Duodenal mucosa (tissue), 2 donors: ENCODE results near the gene CDX2.
"Not testable (repeated sequence)": the region's sequence is repeated elsewhere in the genome, so short reads cannot be mapped to it uniquely, and the experiment has no call there.

Experiments used
- H3K27ac ChIP-seq: one replicate; pipeline ENCODE4 v1.7.0; 2013; ENCODE audit warnings: low read depth, low read length
- H3K27me3 ChIP-seq, 2 donors: one replicate each; pipeline ENCODE4 v1.7.0; 2013; ENCODE audit warnings: low read length in 2 of 2, control low read depth in 1 of 2; ENCODE audit not compliant: insufficient read depth in 2 of 2, control insufficient read depth in 1 of 2
- H3K36me3 ChIP-seq, 2 donors: one replicate each; pipeline ENCODE4 v1.7.0; 2013; ENCODE audit warnings: low read length in 2 of 2, control low read depth in 1 of 2; ENCODE audit not compliant: insufficient read depth in 2 of 2, control insufficient read depth in 1 of 2
- H3K4me1 ChIP-seq, 2 donors: one replicate each; pipeline ENCODE4 v1.7.0; 2013; ENCODE audit warnings: low read length in 2 of 2, control low read depth in 1 of 2; ENCODE audit not compliant: insufficient read depth in 2 of 2, control insufficient read depth in 1 of 2
- H3K4me3 ChIP-seq, 2 donors: one replicate each; pipeline ENCODE4 v1.7.0; 2013; ENCODE audit warnings: low read length in 2 of 2, low read depth in 1 of 2
- H3K9ac ChIP-seq, 2 donors: one replicate each; pipeline ENCODE4 v1.7.0; 2013; ENCODE audit warnings: low read length in 2 of 2, low read depth in 1 of 2
- H3K9me3 ChIP-seq, 2 donors: one replicate each; pipeline ENCODE4 v1.7.0; 2013; ENCODE audit warnings: low read length in 2 of 2, control low read depth in 1 of 2; ENCODE audit not compliant: control insufficient read depth in 1 of 2

Gene CDX2

DNA sequence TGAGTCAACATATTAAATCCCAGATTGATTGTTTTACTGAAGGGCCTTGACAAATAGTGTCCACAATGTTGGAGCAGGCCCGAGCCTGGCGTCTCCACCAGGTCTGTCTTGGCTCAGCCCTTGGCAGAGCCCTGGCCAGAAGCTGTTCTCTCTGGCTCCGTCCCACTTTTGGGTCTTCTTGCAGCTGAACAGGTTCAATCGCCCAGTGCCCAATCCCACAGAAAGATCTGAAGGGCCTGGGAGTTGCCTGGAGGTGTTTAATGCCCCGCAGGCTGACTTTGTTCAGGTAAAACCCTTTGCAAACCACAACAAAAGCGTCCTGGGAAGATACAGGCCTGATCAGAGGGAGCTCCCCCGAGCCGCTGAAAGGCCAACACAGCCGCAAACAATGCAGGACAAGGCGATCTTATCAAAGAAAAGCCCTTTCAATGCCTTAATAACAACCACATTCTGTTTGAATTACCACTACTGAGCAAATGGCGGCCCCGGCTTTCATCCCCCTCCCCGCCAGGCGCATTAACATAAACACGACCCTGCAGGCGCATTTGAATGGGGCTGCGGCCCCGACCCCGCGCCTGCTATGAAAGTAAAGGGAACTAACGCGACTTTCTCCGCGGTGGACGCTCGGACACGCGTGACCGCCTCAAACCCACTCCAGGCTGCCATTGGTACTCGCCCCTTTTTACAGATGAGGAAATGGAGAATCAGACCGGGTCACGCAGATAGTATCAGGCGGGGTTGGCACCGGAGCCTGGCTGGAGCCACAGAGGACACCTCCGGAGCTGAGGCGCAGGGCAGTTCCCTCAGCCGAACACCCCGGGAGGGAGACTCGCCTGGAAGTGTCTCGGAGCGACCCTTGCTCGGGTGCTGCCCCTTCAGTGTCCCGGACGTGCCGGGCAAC is 3.1 kb downstream of the CDX2 start:
- Histone ChIP-seq H3K9ac (peak overlapping the region; percentile 99), H3K9me3 (no peaks in the 10 kb centered on the region), H3K36me3 (peaks cover 0 to 5% of the 10 kb centered on the region in 2 donors), H3K4me3 (peak overlapping the region; percentile 88 to 91), H3K27ac (peak overlapping the region; percentile 96), H3K27me3 (peaks cover 16 to 42% of the 10 kb centered on the region in 2 donors), H3K4me1 (peaks cover 25 to 32% of the 10 kb centered on the region in 2 donors)

DNA sequence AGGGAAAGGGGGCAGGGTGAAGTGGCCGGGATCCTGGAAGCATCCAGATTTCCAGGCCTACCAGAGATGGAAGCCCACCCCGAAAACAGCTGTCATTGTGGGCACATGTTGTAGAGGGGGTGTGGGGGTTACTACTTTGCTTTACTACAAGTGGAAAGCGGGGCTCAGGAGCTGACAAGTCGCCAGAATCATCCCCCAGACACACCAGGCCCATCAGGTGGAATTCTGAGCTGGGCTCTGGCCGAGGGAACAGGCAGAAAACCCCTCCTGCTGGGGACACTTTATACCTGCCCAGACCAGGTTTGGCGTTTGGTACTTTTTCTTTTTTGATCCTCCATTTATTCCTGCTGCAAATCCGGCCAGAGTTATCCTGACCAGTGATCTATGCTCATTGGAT is 3.8 kb downstream of the CDX2 start:
- peak overlapping the region; percentile 99 for H3K9ac ChIP-seq
- H3K4me1 ChIP-seq: peaks cover 25 to 27% of the 10 kb centered on the region in 2 donors
- H3K36me3 ChIP-seq: peaks cover 0 to 5% of the 10 kb centered on the region in 2 donors
- H3K27ac ChIP-seq: peak overlapping the region; percentile 96
- no peaks in the 10 kb centered on the region for H3K9me3 ChIP-seq
- H3K27me3 ChIP-seq: peaks cover 16 to 44% of the 10 kb centered on the region in 2 donors
- H3K4me3 ChIP-seq: peak overlapping the region; percentile 88 to 91

DNA sequence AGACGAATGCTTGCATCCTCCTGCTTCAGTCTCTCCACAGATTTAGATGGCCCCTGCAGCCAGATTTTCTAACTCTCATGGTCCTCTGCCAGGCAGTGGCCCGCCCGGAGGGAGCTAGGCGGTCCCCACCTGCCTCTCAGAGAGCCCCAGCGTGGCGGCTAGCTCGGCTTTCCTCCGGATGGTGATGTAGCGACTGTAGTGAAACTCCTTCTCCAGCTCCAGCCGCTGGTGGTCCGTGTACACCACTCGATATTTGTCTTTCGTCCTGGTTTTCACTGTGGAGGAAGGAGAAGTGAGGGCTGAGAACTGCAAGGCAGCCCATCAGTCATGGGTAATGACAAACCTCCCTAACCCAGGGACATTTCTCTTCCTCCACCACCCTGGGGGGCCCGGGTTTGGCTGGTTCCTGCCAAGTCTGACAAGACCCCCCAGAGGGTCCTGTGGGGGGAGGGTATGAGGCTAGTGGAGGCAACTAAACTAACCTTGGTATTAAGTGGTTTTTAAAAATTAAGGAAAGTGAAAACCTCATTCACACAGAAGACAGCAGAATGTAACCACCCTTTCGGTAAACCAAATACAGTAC is 4.3 kb downstream of the CDX2 start:
- peaks cover 25 to 27% of the 10 kb centered on the region in 2 donors for H3K4me1 ChIP-seq
- H3K27me3 ChIP-seq: peaks cover 16 to 42% of the 10 kb centered on the region in 2 donors
- H3K4me3 ChIP-seq: peak overlapping the region; percentile 88 to 91
- peak overlapping the region; percentile 70 for H3K27ac ChIP-seq
- H3K36me3 ChIP-seq: peaks cover 0 to 5% of the 10 kb centered on the region in 2 donors
- peak overlapping the region; percentile 99 for H3K9ac ChIP-seq
- no peaks in the 10 kb centered on the region for H3K9me3 ChIP-seq

DNA sequence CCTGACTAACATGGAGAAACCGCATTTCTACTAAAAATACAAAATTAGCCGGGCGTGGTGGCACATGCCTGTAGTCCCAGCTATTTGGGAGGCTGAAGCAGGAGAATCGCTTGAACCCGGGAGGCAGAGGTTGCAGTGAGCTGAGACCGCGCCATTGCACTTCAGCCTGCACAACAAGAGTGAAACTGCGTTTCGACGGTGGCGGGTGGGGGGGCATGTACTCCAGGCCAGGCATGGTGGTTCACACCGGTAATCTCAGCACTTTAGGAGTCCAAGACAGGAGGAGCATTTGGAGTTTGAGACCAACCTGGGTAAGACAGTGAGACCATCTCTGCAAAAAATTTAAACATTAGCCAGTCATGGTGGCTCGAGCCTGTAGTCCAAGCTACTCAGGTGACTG is 4.9 kb downstream of the CDX2 start:
- peak overlapping the region; percentile 99 for H3K9ac ChIP-seq
- not testable (repeated sequence) for H3K36me3 ChIP-seq, H3K9me3 ChIP-seq, H3K27ac ChIP-seq
- peak overlapping the region in 1 of 2 donors; percentile 88 for H3K4me3 ChIP-seq
- peaks cover 25 to 27% of the 10 kb centered on the region in 2 donors for H3K4me1 ChIP-seq
- H3K27me3 ChIP-seq: peaks cover 16 to 36% of the 10 kb centered on the region in 2 donors

DNA sequence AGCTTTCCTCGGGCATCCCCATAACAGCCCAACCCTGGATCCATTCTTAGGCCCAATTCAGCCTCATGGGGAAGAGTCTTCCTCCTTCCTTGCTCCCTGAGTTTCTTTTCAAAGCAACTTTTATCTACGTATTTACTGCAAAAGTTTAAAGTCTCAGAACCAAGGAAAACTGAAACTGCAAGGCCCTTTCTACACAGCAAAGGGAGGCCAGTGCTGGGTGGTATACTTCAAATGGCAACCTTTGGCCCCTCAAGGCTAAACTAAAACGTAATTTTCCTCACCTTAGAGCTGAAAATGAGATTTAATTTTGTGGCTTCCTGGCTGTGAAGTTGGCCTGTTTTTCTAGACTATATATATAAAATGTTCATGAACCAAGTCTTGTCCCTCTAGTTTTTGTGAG is 5.6 kb downstream of the CDX2 start:
- Histone ChIP-seq H3K4me1 (peaks cover 27 to 32% of the 10 kb centered on the region in 2 donors), H3K9me3 (no peaks in the 10 kb centered on the region), H3K4me3 (peak overlapping the region; percentile 18 to 21), H3K27me3 (peaks cover 16 to 41% of the 10 kb centered on the region in 2 donors), H3K9ac (peak overlapping the region; percentile 63 to 99), H3K27ac (peak overlapping the region; percentile 12), H3K36me3 (peaks cover 0 to 5% of the 10 kb centered on the region in 2 donors)

DNA sequence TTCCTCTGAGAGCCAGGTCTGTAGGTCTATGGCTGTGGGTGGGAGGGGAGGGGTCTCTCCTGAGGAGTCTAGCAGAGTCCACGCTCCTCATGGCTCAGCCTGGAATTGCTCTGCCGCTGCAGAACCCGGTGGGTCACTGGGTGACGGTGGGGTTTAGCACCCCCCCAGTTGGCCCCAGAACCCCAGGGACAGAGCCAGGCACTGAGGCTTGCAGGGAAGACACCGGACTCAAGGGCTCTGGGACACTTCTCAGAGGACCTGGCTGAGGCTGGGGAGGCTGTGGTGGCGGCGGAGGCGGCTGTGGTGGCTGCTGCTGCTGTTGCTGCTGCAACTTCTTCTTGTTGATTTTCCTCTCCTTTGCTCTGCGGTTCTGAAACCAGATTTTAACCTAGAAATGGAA is 6.1 kb downstream of the CDX2 start:
- Histone ChIP-seq H3K4me1 (peaks cover 27 to 33% of the 10 kb centered on the region in 2 donors), H3K9ac (peak overlapping the region; percentile 63 to 99)

DNA sequence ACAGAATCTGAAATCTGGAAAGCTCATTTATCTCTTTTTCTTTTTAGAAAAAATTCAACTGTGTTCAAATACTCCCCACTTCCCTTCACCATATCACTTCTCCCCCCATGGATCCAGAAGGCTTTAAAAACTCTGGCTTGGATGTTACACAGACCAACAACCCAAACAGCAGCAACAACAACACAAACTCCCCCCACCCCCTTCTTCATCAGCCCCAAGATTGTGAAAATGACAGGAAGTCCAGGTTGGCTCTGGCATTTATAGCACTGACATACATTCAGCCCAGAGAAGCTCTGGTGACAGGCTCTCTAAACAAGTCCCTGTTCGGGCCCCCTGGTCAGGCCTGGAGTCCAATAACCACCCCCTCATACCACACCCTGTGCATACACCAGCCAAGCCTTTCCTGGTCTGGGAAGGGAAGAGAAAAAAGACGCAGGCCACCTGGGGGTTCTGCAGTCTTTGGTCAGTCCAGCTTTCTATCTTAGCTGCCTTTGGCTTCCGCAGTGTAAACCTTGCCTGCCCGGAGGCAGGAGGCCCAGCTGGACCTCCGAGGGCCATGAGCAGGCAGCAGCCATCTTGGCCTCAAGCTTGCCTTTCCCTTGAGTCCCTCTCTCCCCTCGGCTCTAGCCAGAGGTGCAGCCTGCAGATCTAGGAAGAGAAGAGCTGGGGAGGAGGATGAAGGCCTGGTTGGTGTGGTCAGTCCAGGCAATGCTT is 6.8 kb downstream of the CDX2 start:
- peaks cover 27 to 33% of the 10 kb centered on the region in 2 donors for H3K4me1 ChIP-seq
- peaks cover 0 to 5% of the 10 kb centered on the region in 2 donors for H3K36me3 ChIP-seq
- peak overlapping the region; percentile 60 to 62 for H3K9ac ChIP-seq
- peak overlapping the region; percentile 18 to 28 for H3K4me3 ChIP-seq
- H3K27me3 ChIP-seq: peaks cover 9 to 33% of the 10 kb centered on the region in 2 donors
- H3K27ac ChIP-seq: no peak overlapping the region
- H3K9me3 ChIP-seq: no peaks in the 10 kb centered on the region

More for the DNA sequence above, 6.1 kb downstream of the CDX2 start:
- Histone ChIP-seq H3K4me3 (peak overlapping the region; percentile 18 to 21), H3K27ac (peak overlapping the region; percentile 12), H3K9me3 (no peaks in the 10 kb centered on the region), H3K27me3 (peaks cover 16 to 40% of the 10 kb centered on the region in 2 donors), H3K36me3 (peaks cover 0 to 5% of the 10 kb centered on the region in 2 donors)

DNA sequence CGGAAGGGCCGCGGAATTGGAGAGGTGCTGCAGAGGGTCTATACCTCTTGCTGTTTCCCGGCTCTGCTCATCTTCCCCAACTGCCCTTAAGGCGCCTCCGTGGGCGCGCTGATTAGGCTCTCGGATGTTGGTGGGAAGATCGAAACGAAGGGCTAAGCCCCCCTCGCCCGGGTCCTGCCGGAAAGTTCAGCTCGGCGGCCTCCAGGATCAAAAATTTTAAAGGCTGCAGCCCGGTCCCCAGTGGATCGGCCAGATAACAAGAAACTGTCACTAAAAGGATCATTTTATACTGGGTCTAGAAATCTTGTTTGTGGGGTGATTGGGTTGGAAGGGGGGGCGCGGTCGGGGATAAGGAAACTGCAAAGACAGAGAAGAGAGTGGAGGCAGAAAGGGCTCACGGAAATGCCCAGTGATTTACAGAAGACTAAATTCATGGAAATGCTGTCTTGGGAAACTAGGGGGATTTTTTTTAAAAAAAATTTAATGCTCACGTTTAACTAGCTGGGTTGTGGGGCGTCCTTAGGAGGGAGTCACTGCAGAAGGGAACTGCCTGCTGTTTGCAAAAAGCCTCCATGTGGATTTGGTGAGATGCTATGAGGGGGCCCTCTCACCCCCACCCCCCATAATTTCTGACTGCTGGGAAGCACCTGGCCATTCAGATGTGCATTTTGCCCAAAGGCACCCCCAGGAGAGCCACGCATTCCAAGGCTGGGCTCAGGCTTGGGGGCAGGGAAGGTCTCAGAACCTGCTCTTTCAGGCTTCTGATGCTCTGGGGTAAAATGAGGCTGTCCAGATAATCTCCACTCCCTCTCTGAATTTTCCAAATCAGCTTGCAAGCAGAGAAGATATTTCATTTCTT is 7.7 kb downstream of the CDX2 start:
- Histone ChIP-seq H3K27ac (peak overlapping the region; percentile 61), H3K4me1 (peaks cover 27 to 33% of the 10 kb centered on the region in 2 donors), H3K9ac (peak overlapping the region; percentile 7 to 62), H3K36me3 (peaks cover 0 to 5% of the 10 kb centered on the region in 2 donors), H3K27me3 (peaks cover 6 to 32% of the 10 kb centered on the region in 2 donors), H3K9me3 (no peaks in the 10 kb centered on the region), H3K4me3 (peak overlapping the region; percentile 46 to 47)
